Measurements from ENCODE around the gene R3HDM1.
"Not testable (repeated sequence)": the region's sequence is repeated elsewhere in the genome, so short reads cannot be mapped to it uniquely, and the experiment has no call there.

Gene R3HDM1

GRCh38 chr2:135530313-135531230 lies 712 bp upstream of the R3HDM1 start, which contains the start of gene ZRANB3:
TSS of gene ZRANB3 (minus strand) at chr2:135531218.
- DNase-seq (ENCODE audit: extremely low read depth, insufficient read length), result peak; percentile 90
- no peaks in the 10 kb centered on the region for H3K27me3 ChIP-seq (replicated peaks; ENCODE audit: control insufficient read depth, insufficient read depth, low read length)
- H3K36me3 ChIP-seq (ENCODE audit: control insufficient read depth, insufficient read depth, low read length), result no peaks in the 10 kb centered on the region
- H3K4me3 ChIP-seq (replicated peaks; ENCODE audit: low read depth, low read length), result peak within 1 kb of the TSS; percentile 92
- no peak for TF ChIP-seq CTCF (IDR thresholded peaks at IDR 0.05; ENCODE audit: insufficient read depth, low read length, poor library complexity, severe bottlenecking)

- peak overlapping the region; percentile 92 for H3K4me3 ChIP-seq (replicated peaks; ENCODE audit: low read depth, low read length)
- no peaks in the 10 kb centered on the region; the same call in 1 of the 2 replicates for H3K36me3 ChIP-seq (ENCODE audit: control insufficient read depth, insufficient read depth, low read length)
- no peak for TF ChIP-seq CTCF (IDR thresholded peaks at IDR 0.05; ENCODE audit: insufficient read depth, low read length, poor library complexity, severe bottlenecking)
- no peaks in the 10 kb centered on the region for H3K27me3 ChIP-seq (replicated peaks; ENCODE audit: control insufficient read depth, insufficient read depth, low read length)
- no peak for DNase-seq (ENCODE audit: extremely low read depth, insufficient read length)
Observed at GRCh38 chr2:135532581-135532980, 1.3 kb downstream of the R3HDM1 start.

- H3K36me3 ChIP-seq (ENCODE audit: control insufficient read depth, insufficient read depth, low read length), result not testable (repeated sequence)
Observed at GRCh38 chr2:135533545-135533944, 2.3 kb downstream of the R3HDM1 start.

GRCh38 chr2:135546436-135546835 lies 15.2 kb downstream of the R3HDM1 start:
- no peak for TF ChIP-seq CTCF (IDR thresholded peaks at IDR 0.05; ENCODE audit: insufficient read depth, low read length, poor library complexity, severe bottlenecking)
- Histone ChIP-seq H3K27me3 (replicated peaks; ENCODE audit: control insufficient read depth, insufficient read depth, low read length) (no peaks in the 10 kb centered on the region), H3K36me3 (ENCODE audit: control insufficient read depth, insufficient read depth, low read length) (no peaks in the 10 kb centered on the region; the same call in 1 of the 2 replicates)

More at GRCh38 chr2:135533545-135533944, 2.3 kb downstream of the R3HDM1 start:
- not testable (repeated sequence) for DNase-seq (ENCODE audit: extremely low read depth, insufficient read length); H3K27me3 ChIP-seq (replicated peaks; ENCODE audit: control insufficient read depth, insufficient read depth, low read length); H3K4me3 ChIP-seq (replicated peaks; ENCODE audit: low read depth, low read length)

GRCh38 chr2:135547311-135547710 lies 16.0 kb downstream of the R3HDM1 start:
- no peaks in the 10 kb centered on the region; the same call in 1 of the 2 replicates for H3K36me3 ChIP-seq (ENCODE audit: control insufficient read depth, insufficient read depth, low read length)
- DNase-seq (ENCODE audit: extremely low read depth, insufficient read length), result no peak
- no peak for TF ChIP-seq CTCF (IDR thresholded peaks at IDR 0.05; ENCODE audit: insufficient read depth, low read length, poor library complexity, severe bottlenecking)
- no peaks in the 10 kb centered on the region for H3K27me3 ChIP-seq (replicated peaks; ENCODE audit: control insufficient read depth, insufficient read depth, low read length)
- no peak overlapping the region for H3K4me3 ChIP-seq (replicated peaks; ENCODE audit: low read depth, low read length)

More at GRCh38 chr2:135546436-135546835, 15.2 kb downstream of the R3HDM1 start:
- DNase-seq (ENCODE audit: extremely low read depth, insufficient read length), result no peak
- no peak overlapping the region for H3K4me3 ChIP-seq (replicated peaks; ENCODE audit: low read depth, low read length)

GRCh38 chr2:135551356-135551755 lies 20.1 kb downstream of the R3HDM1 start:
- Histone ChIP-seq H3K36me3 (ENCODE audit: control insufficient read depth, insufficient read depth, low read length) (no peaks in the 10 kb centered on the region; the same call in 1 of the 2 replicates), H3K27me3 (replicated peaks; ENCODE audit: control insufficient read depth, insufficient read depth, low read length) (no peaks in the 10 kb centered on the region)
- TF ChIP-seq CTCF (IDR thresholded peaks at IDR 0.05; ENCODE audit: insufficient read depth, low read length, poor library complexity, severe bottlenecking), result no peak

More at GRCh38 chr2:135551356-135551755, 20.1 kb downstream of the R3HDM1 start:
- no peak for DNase-seq (ENCODE audit: extremely low read depth, insufficient read length)
- H3K4me3 ChIP-seq (replicated peaks; ENCODE audit: low read depth, low read length), result no peak overlapping the region
